NOMO-1 treated with DMSO at 0.1 percent for 48 hours (cell line): ENCODE data around the gene OGDH.
A peak's percentile ranks its signal among the peaks of the same experiment; 100 is the strongest.
"Not testable (repeated sequence)": the region's sequence is repeated elsewhere in the genome, so short reads cannot be mapped to it uniquely, and the experiment has no call there.

Experiments
- DNase-seq: peaks from one replicate; lab custom pipeline; 2025; ENCODE audit not compliant: unreplicated experiment; lab: John Stamatoyannopoulos, UW

OGDH gene

DNA sequence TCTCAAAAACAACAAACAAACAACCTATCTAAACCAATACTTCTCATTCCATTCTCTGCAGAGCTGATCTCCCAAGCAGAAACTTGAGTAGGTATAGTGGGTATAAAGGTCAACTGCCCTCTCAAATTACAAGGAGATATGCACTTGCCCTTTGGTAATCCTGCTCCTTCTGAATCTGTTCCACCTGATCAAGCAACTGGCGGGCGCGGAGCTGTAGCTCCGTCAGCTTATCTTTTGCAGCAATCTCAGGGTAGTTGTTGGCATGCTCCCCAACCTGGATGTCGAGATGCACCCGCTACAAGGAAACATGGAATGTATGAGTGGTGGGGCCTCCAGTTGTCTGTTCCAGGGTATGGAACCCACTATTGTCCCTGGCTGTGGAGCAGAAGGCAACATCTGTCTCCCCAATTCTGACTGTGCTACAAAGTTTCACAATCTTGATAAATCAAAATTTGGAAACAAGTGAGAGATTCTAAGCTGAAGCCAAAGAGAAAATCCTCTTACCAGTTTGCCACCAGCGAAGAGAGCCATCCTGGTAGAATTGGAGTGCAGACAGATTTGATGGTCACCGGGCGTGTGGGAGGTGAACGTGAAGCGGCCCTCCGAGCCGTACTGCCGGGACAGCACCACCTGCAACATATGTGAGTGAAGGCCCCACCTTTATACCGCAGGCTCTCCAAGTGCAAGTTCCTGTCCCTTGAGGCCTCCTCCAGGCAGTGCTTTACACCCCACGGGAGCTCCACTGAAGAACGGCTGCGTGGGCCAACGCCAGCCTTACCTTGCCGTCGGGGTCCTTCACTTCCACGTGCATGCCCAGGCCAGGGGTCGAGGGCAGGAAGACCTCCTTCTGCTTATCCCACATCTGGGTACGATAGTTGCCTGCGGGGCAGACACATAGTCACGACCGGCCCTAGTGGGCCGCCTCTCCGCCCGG is 25.2 kb upstream of the OGDH start:
- peak; percentile 21 for DNase-seq

DNA sequence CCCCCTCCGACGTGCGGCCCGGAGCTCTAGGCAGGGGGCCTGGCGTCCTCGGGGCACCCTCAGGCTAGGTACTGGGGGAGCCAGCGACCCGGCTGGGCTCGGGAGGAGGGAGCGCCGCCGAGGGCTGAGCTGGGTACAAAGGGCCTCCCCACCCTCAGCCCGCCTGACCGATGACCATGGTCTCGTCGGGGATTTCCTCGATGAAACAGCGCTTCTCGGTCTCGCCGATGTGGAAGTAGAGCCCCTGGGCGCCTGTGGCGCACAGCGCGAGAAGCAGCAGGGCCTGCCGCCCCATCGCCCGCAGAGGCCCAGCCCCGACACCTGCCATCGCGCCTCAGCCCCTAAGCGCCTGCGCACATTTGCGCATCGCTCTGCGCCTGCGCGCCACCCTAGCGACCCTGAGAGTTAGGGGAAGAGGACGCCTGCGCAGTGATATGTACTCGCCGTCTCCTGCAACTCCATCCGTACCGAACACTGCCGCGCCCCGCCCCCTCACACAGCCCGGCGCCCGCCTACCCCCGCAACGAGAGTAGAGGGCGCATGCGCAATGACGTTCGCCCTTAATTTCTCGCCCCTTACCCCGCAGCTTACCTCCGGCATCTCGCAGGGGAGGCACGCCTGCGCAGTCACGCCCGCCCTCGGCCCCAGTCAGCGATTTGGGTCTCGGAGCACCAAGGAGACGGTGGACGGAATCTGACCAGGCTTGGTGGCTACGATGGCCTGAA is 24.4 kb upstream of the OGDH start, which contains the start of gene TMED4:
TMED4 (minus strand) TSS at position 353 of the 725 bp plus-strand sequence; CDS start at position 328, 25 bp downstream.
- peak; percentile 99 for DNase-seq

DNA sequence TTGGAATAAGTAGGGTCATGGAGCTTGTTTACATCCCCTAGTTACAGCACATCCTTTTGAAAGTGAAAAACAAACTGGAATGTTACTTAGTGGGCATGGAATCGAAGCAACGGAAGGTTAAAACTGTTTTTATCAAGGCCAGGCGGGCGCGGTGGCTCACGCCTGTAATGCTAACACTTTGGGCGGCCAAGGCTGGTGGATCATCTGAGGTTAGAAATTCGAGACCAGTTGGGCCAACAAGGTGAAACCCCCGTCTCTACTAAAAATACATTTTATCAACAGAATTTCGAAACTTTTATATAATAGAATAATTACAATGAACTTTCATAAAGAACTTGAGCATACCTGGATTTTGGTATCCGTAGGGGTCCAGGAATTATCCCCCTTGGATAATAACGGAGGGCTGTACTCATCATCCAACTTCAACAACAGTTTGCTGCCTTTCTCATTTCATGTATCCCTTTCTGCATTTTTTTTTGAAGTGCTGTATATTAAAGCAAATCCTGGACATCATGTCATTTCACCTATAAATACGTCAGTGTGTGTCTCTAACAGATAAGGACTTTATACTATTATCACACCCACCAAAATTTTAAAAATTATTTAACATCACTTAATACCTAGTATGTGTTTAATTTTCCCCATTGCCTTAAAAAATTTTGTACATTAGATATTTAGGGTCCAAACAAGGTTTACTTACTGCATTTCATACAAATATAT is 23.1 kb upstream of the OGDH start:
- DNase-seq = no peak

DNA sequence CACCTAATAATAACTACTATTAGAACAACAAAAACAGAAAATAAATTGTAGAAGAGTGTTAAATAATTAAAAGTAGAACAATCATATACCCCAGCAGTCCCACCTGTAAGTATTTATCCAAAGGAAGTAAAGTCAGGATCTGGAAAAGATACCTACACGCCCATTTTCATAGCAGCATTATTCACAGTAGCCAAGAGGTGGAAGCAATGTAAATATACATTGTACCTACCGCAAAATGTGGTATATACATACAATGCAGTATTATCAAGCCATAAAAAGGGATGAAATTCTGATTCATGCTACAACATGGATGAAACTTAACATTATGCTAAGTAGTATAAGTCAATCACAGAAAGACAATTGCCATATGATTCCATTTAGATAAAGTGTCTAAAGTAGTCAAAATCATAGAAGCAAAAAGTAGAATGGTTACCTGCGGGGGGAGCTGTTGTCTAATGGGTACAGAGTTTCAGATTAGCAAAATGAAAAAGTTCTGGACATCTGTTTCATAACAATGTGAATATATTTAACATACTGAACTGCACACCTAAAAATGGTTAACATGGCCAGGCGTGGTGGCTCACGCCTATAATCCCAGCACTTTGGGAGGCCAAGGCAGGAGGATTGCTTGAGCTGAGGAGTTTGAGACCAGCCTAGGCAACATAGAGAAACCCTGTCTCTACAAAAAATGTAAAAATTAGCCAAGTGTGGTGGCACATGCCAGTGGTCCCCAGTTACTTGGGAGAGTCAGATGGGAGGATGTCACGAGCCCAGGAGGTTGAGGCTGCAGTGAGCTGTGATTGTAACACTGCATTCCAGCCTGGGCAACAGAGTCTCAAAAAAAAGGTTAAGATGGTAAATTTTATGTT is 18.4 kb upstream of the OGDH start:
- peak; percentile 73 for DNase-seq

DNA sequence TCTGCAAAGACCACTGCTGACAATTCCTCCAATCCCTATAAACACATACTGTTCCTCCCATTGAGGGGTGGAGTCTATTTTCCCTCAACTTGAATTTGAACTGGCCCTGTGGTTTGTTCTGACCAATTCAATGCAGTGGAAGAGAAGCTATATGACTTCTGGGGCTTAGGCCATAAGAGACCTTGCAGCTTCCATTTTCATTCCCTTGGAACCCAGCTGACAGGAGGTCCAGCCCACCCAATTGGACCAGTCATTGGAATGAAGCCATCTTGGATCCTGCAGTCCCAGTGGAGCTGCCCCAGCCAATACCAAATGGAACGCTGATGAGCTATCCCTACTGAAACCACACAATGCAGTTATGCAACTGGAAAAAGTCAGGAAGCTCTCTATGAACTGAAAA is 15.5 kb upstream of the OGDH start:
- no peak for DNase-seq

DNA sequence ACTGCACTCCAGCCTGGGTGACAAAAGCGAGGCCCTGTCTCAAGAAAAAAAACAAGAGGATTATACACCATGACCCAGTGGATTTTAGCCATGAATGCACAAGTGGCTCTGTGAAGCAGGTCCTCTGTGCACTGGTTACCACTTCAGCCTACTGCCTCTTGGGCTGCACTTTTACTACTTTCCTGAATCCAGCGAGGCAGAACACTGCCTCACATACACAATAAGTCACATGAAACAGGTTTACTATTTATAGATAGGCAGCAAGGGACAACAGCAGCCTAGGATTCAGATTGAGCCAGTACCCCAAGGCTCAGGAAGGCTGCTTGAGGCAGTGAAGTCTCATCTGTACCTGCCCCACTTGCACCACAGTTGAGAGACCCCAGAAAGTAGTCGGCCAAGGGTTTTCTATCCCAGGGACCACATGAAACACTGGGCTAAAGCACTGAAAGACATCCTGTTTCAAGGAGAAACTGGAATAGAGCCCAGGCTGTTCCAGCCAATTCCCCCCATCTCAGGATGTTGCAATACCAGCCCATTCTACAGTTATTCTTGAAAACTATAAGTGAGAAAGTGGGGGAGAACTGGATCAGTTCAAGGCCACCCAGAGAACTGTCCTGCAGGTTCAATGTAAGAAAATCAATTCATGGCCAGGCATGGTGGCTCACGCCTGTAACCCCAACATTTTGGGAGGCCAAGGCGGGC is 10.3 kb upstream of the OGDH start:
- no peak for DNase-seq

DNA sequence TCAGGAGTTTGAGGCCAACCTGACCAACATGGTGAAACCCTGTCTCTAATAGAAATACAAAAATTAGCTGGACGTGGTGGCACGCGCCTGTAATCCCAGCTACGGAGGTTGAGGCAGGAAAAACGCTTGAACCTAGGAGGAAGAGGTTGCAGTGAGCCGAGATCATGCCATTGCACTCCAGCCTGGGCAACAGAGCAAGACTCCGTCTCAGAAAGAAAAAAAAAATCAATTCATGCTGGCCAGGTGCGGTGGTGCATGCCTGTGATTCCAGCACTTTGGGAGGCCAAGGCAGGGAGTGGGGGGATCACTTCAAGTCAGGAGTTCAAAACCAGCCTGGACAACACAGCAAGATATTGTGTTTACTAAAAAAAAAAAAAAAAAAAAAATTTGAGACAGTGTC is 9.2 kb upstream of the OGDH start:
- not testable (repeated sequence) for DNase-seq

DNA sequence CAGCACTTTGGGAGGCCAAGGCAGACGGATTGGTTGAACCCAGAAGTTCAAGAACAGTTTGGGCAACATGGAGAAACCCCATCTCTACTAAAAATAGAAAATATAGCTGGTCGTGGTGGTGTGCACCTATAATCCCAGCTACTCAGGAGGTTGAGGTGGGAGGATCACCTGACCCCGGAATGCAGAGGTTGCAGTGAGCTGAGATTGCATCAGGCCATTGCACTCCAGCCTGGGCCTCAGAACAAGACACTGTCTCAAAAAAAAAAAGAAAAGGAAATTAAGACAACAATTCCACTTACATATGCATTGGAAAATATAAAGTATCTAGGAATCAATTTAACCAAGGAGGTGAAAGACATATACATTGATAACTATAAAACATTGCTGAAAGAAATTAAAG is 7.2 kb upstream of the OGDH start:
- no peak for DNase-seq

DNA sequence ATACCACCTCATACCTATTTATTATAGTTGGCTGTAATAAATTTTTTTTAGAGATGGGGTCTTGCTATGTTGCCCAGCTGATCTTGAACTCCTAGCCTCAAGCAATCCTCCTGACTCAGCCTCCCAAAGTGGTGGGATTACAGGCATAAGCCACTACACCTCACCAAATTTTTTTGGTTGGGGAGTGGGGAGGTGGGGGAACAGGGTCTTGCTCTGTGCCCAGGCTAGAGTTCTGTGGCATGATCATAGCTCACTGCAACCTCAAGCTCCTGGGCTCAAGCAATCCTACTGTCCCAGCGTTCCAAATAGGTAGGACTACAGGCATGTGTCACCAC is 3.9 kb upstream of the OGDH start:
- DNase-seq = no peak

DNA sequence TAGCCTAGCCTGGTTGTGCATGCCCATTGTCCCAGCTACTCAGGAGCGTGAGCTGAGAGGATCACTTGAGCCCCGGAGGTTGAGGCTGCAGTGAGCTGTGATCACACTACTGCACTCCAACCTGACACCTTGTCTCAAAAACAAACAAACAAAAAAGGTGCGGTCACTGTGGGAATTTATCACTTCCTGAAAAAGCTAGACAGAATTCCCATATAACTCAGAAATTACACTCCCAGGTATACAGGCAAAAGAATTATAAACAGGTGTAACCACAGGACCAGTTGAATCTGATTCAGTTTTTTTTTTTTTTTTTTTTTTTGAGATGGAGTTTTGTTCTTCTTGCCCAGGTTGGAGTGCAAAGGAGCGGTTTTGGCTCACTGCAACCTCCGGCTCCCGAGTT is 3.2 kb upstream of the OGDH start:
- no peak for DNase-seq

DNA sequence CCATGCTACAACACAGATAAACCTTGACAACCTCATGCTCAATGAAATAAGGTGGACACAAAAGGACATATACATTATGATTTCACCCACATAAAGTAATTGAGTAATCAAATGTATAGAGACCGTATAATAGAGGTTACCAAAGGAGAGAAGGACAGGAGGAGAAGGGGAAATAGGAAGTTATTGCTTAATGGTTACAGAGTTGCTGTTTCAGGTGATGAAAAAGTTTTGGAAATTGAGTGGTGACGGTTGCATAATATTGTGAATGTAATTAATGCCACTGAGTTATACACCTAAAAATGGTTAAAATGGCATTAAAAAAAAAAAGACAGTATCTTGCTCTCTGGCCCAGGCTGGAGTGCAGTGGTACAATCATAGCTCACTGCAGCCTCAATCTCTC is 1.5 kb upstream of the OGDH start:
- peak; percentile 27 for DNase-seq

DNA sequence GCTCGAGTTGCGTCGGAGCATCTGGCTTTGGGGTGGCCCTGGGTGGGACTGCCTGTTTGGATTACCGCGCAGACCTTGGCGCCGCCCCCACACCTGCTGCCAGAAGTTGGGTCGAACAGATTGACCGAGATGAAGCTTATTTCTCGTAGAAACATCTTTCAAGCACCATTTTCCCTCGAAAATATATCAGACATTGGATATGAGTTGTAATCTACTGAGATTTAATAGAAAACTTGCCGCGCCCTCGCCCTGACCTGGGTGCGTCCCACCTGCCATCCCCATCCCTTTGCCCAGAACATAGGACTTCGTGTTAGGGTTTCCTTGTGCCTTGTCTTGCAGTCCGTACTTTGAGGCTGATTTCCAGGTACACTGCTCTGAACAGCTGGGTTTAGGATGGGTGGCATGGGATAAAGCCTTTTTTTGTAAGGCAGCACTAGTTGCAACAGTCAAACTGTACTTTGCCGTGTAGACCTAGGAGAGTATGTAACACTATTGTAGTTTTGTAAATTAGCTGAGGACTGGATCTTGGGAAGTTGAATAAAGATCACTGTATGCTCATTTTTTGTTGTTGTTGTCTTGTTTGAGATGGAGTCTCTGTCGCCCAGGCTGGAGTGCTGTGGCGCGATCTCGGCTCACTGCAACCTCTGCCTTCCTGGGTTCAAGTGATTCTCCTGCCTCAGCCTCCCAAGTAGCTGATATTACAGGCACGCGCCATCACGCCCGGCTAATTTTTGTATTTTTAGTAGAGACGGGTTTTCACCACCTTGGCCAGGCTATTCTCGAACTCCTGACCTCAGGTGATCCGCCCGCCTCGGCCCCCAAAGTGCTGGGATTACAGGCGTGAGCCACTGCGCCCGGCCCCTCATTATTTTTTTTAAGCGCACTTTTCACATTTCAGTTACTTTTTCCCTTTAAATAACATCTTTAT is 978 bp downstream of the OGDH start:
- no peak for DNase-seq

DNA sequence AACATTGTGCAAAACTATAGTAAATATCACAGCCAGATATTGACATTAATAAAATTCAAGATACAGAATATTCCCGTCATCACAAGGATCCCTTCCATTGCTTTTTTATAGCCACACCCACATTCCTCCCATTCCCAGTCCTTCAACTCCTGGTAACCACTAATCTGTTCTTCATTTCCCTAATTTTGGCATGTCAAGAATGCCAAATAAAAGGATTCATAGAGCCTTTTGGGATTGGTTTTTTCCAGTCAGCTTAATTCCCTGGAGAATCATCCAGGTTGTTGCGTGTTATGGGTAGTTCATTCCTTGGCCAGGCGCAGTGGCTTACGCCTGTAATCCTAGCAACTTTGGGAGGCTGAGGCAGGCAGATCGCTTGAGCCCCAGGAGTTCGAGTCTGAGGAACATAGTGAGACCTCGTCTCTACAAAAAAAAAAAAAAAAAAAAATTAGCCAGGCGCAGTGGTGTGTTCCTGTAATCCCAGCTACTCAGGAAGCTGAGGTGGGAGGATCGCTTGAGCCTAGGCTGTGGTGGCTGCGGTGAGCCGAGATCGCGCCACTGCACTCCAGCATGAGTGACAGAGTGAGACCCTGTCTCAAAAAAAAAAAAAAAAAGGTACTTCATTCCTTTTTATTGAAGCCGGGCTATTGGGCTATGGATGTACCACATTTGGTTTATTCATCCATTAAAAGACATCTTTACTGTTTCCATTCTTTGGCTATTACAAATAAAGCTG is 2.7 kb downstream of the OGDH start:
- DNase-seq = no peak

DNA sequence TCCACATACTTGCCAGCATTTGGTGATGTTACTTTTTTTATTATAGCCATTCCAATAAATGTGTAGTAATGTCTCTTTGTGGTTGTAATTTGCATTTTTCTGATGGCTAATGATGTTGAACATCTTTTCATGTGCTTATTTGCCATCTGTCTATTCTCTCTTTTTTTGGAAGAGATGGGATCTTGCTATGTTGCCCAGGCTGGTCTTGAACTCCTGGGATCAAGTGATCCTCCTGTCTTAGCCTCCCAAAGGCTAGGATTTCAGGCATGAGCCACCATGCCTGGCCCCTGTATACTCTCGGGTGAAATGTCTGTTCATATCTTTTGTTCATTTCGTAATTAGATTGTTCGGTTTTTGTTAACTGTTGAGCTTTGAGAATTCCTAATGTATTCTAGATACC is 3.4 kb downstream of the OGDH start:
- no peak for DNase-seq

DNA sequence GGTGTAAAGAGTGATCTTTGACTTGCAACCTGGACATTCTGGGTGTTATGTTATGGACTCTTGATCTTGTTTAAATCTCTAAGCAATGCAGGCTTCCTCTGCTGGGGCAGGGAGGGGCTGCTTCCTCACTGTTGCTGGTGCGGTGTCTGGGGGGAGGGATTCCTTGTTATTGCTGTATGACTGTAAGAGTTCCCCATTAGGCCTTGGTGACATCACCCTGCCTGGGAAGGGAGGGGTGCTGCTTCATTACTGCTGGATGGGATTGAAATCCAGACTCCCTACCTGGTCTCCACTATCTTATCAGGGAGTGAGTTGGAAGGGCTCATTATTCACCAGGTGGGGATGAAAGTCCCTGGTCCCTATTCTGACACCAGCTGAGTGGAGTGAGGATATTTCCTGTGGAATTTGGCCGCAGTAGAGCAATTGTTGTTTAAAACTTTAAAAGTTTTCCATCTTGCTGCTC is 8.8 kb downstream of the OGDH start:
- peak; percentile 52 for DNase-seq

DNA sequence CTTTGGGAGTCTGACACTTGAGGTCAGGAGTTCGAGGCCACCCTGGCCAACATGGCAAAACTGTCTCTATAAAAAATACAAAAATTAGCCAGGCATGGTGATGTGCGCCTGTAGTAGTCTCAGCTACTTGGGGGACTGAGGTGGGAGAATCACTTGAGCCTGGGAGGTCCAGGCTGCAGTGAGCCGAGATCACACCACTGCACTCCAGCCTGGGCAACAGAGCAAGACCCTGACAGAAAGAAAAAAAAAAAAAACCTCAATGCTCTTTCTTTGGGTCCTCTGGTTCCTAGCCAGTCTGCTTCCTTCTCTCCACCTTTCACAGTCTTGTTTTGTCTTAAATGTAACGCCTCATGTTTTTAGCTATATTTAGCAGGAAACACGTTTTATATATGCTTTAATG is 9.4 kb downstream of the OGDH start:
- DNase-seq = no peak

DNA sequence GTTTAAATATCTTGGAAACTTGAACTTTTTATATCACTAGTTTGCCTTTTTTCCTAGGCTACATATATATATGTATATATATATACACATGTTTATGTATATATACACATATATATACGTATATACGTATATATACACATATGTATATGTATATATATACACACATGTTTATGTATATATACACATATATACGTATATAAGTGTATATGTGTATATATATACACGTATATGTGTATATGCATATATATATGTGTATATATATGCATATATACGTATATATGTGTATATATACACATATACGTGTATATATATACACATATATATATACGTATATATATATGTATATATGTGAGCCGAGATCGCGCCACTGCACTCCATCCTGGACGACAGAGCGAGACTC is 10.1 kb downstream of the OGDH start:
- DNase-seq = no peak

DNA sequence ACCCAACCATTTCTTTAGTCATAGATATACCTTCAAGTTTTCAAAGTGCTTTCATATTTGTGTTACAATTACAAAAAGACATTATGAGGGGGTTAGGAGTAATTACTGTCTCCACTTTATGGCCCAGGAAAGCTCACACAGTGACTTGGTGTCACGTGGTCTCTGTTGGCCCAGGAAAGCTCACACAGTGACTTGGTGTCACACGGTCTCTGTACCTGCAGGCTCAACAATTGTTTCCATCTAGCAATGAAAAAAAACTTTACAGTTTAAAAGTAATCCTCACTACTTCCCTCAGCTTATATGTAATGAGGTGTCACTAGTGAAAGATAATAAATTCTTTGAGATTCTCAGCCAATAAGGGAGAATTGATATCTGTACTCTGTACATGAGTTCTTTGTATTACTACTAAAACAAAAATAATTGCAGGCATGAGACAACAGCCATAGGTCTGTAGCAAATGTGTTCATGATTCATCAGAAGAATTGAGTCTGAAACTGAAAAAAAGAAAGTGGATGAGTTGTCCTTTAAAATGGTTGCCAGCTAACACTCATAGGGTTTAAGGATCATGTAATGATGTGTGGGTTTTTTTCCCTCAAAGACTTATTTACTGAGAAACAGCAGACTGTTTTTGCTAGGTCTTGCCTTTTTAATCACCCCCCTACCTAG is 10.9 kb downstream of the OGDH start:
- no peak for DNase-seq
